Calu3 (cell line): ENCODE measurements around the gene TMED10. TPM values are rescaled to one million over a fixed set of nuclear protein-coding genes. Genes with fewer than 3 reads are reported as not detected.
"Not testable (repeated sequence)": the region's sequence is repeated elsewhere in the genome, so short reads cannot be mapped to it uniquely, and the experiment has no call there.

ENCODE experiments used
- BruUV-seq: library from RNA; stranded (reverse); fragments of 400-500 nt; replicated peaks from 2 replicates; lab custom pipeline; 2021; lab: Mats Ljungman, UMichigan
- CTCF ChIA-PET: fragments of 300-600 bp; sonication (Branson Sonifier 250); formaldehyde crosslinking; loops from one replicate; lab custom pipeline; 2022; ENCODE audit warnings: antibody characterized with exemption; lab: Charles Lee
- DNase-seq: peaks from one replicate; pipeline ENCODE4 v3.0.0; 2022
- H3K27ac Mint-ChIP-seq: one replicate; pipeline ENCODE4 v1.8.0; 2022; ENCODE audit warnings: mixed read lengths; ENCODE audit not compliant: unreplicated experiment
- H3K27me3 Mint-ChIP-seq: one replicate; pipeline ENCODE4 v1.8.0; 2022; ENCODE audit warnings: mixed read lengths; ENCODE audit not compliant: unreplicated experiment
- H3K36me3 Mint-ChIP-seq: one replicate; pipeline ENCODE4 v1.8.0; 2022; ENCODE audit warnings: mild to moderate bottlenecking, moderate library complexity, mixed read lengths; ENCODE audit not compliant: insufficient read depth, unreplicated experiment
- H3K4me1 Mint-ChIP-seq: one replicate; pipeline ENCODE4 v1.8.0; 2022; ENCODE audit warnings: mild to moderate bottlenecking, low read depth, mixed read lengths; ENCODE audit not compliant: unreplicated experiment
- H3K4me3 Mint-ChIP-seq: one replicate; pipeline ENCODE4 v1.8.0; 2022; ENCODE audit warnings: mild to moderate bottlenecking, low read depth, moderate library complexity, mixed read lengths; ENCODE audit not compliant: unreplicated experiment
- H3K9me3 Mint-ChIP-seq: one replicate; pipeline ENCODE4 v1.8.0; 2022; ENCODE audit warnings: low read depth, mixed read lengths; ENCODE audit not compliant: unreplicated experiment
- CTCF ChIP-seq: fragments of 200-600 bp; IDR thresholded peaks from one replicate; pipeline ENCODE4 v1.8.0; 2022; ENCODE audit warnings: antibody characterized with exemption; ENCODE audit not compliant: unreplicated experiment
- intact Hi-C: fragments of 100-400 bp; cut with micrococcal nuclease; formaldehyde crosslinking; loops from one replicate; pipeline ENCODE4 v1.10.0; 2022; ENCODE audit not compliant: unreplicated experiment
- total RNA-seq: library from RNA; stranded (reverse); gene quantifications from 2 replicates; pipeline ENCODE4 v1.2.3, GENCODE V29; 2022

The TMED10 gene
- total RNA-seq, 1 experiment from 2014 or later: 391 TPM

GRCh38 chr14:75156111-75156510 is 20.3 kb downstream of the TMED10 start:
- TF ChIP-seq CTCF: no peak
- Mint-ChIP-seq H3K4me3 (peak overlapping the region; percentile 28), H3K27ac (no peak overlapping the region), H3K9me3 (no peaks in the 10 kb centered on the region), H3K4me1 (peaks cover 41% of the 10 kb centered on the region), H3K36me3 (peaks cover 12% of the 10 kb centered on the region), H3K27me3 (no peaks in the 10 kb centered on the region)
- no TSS peak for BruUV-seq
- CTCF ChIA-PET: interaction anchor here (0.7 to 0.8 kb wide), 2 partner anchors 35 to 140 kb away, joined by 3 to 5 read pairs; no protein-coding TSS in a partner anchor
- no peak for DNase-seq
- intact Hi-C loops: no loop called here

- no peaks in the 10 kb centered on the region for H3K9me3 Mint-ChIP-seq
- H3K4me3 Mint-ChIP-seq: no peak overlapping the region
- peaks cover 15% of the 10 kb centered on the region for H3K36me3 Mint-ChIP-seq
- peaks cover 36% of the 10 kb centered on the region for H3K4me1 Mint-ChIP-seq
- no peaks in the 10 kb centered on the region for H3K27me3 Mint-ChIP-seq
- BruUV-seq: no TSS peak
- intact Hi-C loops: no loop called here
- TF ChIP-seq CTCF: no peak
- DNase-seq: no peak
- CTCF ChIA-PET: interaction anchor here (0.8 kb wide), 1 partner anchor 141 kb away, joined by 5 read pairs; no protein-coding TSS in a partner anchor
- H3K27ac Mint-ChIP-seq: no peak overlapping the region
Observed at GRCh38 chr14:75155169-75155568, 21.2 kb downstream of the TMED10 start.

- DNase-seq: no peak
- no peaks in the 10 kb centered on the region for H3K9me3 Mint-ChIP-seq
- CTCF ChIA-PET: interaction anchor here (0.6 to 1.0 kb wide), 2 partner anchors 140 to 151 kb away, joined by 3 to 9 read pairs; no protein-coding TSS in a partner anchor
- BruUV-seq: no TSS peak
- no peak for TF ChIP-seq CTCF
- H3K27me3 Mint-ChIP-seq: no peaks in the 10 kb centered on the region
- H3K4me1 Mint-ChIP-seq: peaks cover 31% of the 10 kb centered on the region
- no peak overlapping the region for H3K27ac Mint-ChIP-seq
- peaks cover 24% of the 10 kb centered on the region for H3K36me3 Mint-ChIP-seq
- no peak overlapping the region for H3K4me3 Mint-ChIP-seq
- intact Hi-C loops: no loop called here
Observed at GRCh38 chr14:75153295-75153694, 23.1 kb downstream of the TMED10 start.

- TF ChIP-seq CTCF: no peak
- CTCF ChIA-PET: no interaction called here
- H3K36me3 Mint-ChIP-seq: peaks cover 30% of the 10 kb centered on the region
- H3K27me3 Mint-ChIP-seq: no peaks in the 10 kb centered on the region
- DNase-seq: no peak
- peaks cover 37% of the 10 kb centered on the region for H3K4me1 Mint-ChIP-seq
- BruUV-seq: no TSS peak
- H3K27ac Mint-ChIP-seq: no peak overlapping the region
- intact Hi-C loops: no loop called here
- no peak overlapping the region for H3K4me3 Mint-ChIP-seq
- no peaks in the 10 kb centered on the region for H3K9me3 Mint-ChIP-seq
Observed at GRCh38 chr14:75151851-75152250, 24.6 kb downstream of the TMED10 start.

- DNase-seq, H3K27ac Mint-ChIP-seq, H3K9me3 Mint-ChIP-seq, H3K27me3 Mint-ChIP-seq, H3K4me3 Mint-ChIP-seq, intact Hi-C loops, BruUV-seq, CTCF ChIA-PET: not testable (repeated sequence)
- peaks cover 34% of the 10 kb centered on the region for H3K36me3 Mint-ChIP-seq
- H3K4me1 Mint-ChIP-seq: peaks cover 35% of the 10 kb centered on the region
Observed at GRCh38 chr14:75150637-75151036, 25.8 kb downstream of the TMED10 start.
